ENCODE results near the gene GRM3.

The GRM3 gene

GRCh38 chr7:86900886-86901285 lies 257.2 kb downstream of the GRM3 start:
- DNase-seq (ENCODE audit: low read depth in 2 of 2) = no peak

GRCh38 chr7:86904949-86905834 lies 261.5 kb downstream of the GRM3 start:
- no peak for DNase-seq (ENCODE audit: low read depth in 2 of 2)

- no peak for DNase-seq (ENCODE audit: low read depth in 2 of 2)
These were observed 265.2 kb downstream of the GRM3 start for GRCh38 chr7:86908948-86909347.

GRCh38 chr7:86911659-86912058 lies 267.9 kb downstream of the GRM3 start:
- DNase-seq (ENCODE audit: low read depth in 2 of 2) = no peak

GRCh38 chr7:86913709-86914108 lies 270.0 kb downstream of the GRM3 start:
- no peak for DNase-seq (ENCODE audit: low read depth in 2 of 2)

All from stimulated activated CD8-positive, alpha-beta memory T cell treated with anti-CD3 and anti-CD28 coated beads, Interleukin-2, amount 100 ng/mL, for 48 hours (primary cell).